Skin epidermis (tissue), 12 donors: ENCODE data around the gene DNAJC1.
A peak's percentile ranks its signal among the peaks of the same experiment; 100 is the strongest.

Source experiments
- H3K27ac ChIP-seq, 21 experiments: fragments of 200-600 bp; sonication (generic) in 11 of 21; one replicate each; pipeline ENCODE4 v1.5.0; 2020; ENCODE audit warnings: mild to moderate bottlenecking in 3 of 21, inconsistent platforms in 2 of 21, moderate library complexity in 2 of 21
- H3K4me3 ChIP-seq, 7 experiments: fragments of 200-600 bp; sonication (generic) in 2 of 7; one replicate each; pipeline ENCODE4 v1.5.0; 2020; ENCODE audit warnings: inconsistent platforms in 2 of 7, mild to moderate bottlenecking in 2 of 7, moderate library complexity in 1 of 7

Gene DNAJC1

GRCh38 chr10:21969326-21970287, 33.9 kb downstream of the DNAJC1 start:
- H3K4me3 ChIP-seq, result no peak overlapping the region
- no peak overlapping the region for H3K27ac ChIP-seq

DNA sequence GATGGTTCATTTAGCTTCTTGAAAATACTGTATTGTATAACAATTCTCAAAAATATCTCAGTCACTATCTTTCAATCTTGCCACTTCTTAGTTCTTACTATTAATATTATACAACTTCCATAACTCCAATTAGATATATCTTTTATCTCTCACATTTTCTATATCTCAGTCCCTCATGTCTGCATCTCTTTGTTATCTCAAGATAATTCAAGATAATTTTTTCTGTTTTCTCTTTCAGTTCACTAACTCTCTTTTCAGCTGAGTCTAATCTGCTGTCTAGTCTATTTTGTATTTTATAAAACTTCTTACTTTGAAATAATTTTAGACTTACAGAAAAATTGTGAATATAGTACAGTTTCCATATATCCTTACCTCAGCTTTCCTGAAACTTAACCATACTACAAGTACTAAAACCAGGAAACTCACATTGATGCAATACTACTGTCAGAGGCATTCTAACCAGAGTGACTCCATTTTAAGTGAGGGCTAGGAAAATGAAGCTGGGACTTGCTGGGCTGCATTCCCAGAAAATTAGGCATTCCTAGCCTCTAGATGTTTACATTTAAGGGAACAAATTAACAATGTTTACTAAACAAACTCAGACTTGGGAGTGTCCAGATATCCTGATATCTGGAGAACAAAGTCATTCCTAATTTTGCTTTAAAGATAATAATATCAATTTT, 38.4 kb downstream of the DNAJC1 start:
- H3K27ac ChIP-seq, result no peak overlapping the region
- no peak overlapping the region for H3K4me3 ChIP-seq

- Histone ChIP-seq H3K27ac (no peak overlapping the region), H3K4me3 (no peak overlapping the region)
Measured at GRCh38 chr10:21962358-21962757, 41.2 kb downstream of the DNAJC1 start.

DNA sequence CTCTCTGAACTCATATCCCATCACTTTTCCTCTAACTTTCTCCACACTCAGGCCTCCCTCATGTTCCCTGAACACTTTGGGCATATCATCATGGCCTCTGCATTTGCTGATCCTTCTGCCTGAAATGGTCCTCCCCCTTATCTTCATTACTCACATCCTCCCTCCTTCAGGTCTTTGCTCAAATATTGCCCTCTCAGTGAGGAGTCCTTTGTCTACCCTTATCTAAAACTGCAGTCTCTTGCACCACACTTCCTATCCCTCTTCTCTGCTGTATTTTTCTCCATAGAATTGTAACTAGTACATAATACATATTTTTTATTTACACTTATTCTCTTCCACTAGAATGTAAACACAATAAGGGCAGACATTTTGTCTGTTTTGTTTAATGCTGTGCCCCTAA, 41.7 kb downstream of the DNAJC1 start:
- Histone ChIP-seq H3K4me3 (no peak overlapping the region), H3K27ac (no peak overlapping the region)

GRCh38 chr10:21959998-21960397, 43.5 kb downstream of the DNAJC1 start:
- Histone ChIP-seq H3K27ac (no peak overlapping the region), H3K4me3 (no peak overlapping the region)

GRCh38 chr10:21954690-21955089, 48.8 kb downstream of the DNAJC1 start:
- Histone ChIP-seq H3K4me3 (no peak overlapping the region), H3K27ac (no peak overlapping the region)

DNA sequence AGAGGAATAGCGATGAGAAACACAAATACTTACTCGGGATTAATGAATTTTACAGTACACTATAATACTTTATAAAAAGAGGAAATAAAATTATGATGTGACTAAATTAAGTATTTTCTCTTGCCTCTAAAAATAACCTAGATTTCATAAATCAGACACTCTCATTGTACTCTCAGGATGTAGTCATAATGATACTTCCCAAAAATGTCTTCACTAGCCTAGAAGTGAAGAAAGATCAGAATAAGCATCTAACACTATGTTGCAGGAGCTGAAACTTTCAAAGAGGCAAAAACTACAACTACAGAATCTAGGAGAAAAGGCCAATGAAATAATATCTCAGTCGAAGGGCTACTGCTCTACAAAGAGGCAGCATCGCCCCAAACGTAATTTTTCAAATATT, 49.4 kb downstream of the DNAJC1 start:
- H3K4me3 ChIP-seq, result no peak overlapping the region
- H3K27ac ChIP-seq, result no peak overlapping the region

DNA sequence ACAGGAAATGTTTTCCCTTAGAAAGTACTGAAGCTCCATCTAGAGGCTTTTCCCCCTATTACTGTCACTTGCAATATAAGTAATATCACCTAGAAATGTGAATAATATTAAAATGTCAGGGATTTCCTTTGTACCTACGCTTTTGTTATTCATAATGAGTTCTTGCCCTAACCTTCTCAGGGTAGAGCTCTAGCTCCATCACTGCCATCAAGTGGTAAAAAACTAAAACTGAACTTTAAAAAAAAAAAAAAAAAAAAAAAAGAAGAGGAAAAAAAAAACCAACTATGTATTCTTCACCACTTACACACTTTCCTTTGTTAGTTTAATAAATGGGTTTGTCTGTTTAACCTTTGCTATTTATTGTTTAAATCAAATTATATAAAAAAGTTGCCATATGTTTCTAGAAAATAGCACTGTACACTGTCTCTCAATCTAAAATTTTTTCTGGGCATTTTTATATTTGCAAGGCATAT, 49.9 kb downstream of the DNAJC1 start:
- no peak overlapping the region for H3K4me3 ChIP-seq

DNA sequence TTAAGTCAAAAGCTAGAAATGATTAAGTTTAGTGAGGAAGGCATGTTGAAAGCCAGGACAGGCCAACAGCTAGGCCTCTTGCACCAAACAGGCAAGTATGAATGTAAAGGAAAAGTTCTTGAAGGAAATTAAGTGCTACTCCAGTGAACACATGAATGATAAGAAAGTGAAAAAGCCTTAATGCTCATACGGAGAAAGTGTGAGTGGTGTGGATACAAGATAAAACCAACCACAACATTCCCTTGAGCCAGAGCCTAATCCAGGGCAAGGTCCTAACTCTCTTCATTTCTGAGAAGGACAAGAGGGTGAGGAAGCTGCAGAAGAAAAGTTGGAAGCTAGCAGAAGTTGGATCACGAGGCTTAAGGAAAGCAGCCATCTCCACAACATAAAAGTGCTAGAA, 53.0 kb downstream of the DNAJC1 start:
- Histone ChIP-seq H3K4me3 (no peak overlapping the region), H3K27ac (no peak overlapping the region)

More for the DNA sequence above, 49.9 kb downstream of the DNAJC1 start:
- H3K27ac ChIP-seq, result no peak overlapping the region

GRCh38 chr10:21946946-21947345, 56.6 kb downstream of the DNAJC1 start:
- no peak overlapping the region for H3K4me3 ChIP-seq
- H3K27ac ChIP-seq, result no peak overlapping the region

DNA sequence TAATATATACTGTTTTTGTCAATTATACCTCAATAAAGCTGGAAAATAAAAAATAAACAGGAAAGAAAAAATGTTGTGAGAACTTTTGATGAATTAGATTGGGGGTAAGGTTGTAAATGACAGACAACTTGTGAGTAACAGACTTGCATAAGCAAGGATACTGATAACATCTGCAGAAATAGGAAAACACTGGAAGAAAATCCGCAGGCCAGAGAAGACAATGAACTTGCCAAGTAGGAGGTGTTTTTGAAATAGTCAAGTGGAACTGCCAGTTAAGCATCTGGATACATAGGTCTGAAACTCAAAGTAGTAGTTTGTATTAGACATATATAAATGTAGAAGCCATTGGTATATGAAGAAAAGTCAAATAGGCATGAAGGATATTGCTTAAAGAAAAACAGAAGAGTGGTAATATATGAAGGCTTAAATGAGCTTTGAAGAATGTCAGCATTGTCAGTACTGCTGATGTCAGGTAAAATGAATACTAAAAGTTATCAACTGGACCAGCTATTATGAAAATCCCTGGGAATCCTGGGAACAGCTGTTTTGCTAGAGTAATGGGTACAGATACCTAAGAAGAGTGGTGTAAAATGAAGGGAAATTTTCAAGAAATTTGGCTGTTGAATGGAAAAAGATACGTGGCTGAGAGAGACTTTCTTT, 58.7 kb downstream of the DNAJC1 start:
- no peak overlapping the region for H3K4me3 ChIP-seq
- no peak overlapping the region for H3K27ac ChIP-seq

DNA sequence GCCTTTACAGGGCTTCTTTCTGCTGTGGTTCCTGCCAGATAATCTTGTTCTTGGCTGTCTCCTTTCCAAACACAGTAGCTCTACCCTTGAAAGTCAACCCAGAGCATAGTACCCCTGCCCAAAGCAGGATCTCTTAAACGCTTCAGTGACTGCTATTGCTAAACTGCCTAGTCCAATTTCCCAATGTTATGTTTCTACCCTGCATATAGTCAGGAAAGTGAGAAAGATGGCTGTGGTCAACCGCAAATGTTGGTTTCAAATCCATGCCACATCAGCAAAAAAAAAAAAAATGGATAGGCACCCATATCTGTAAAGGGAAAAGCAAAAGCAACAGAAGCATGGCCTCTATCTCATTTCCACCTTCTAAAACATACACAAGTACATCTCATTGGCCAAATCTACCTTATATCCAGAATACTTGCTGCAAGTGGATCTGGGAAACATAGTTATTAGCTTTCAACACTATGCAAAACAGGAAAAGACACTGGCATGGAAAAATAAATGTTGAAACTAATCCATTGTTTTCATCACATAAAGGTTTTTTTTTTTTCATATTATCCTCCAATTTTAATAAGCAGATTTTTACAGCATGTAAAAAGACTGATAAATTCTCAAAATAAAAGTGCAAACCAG, 59.8 kb downstream of the DNAJC1 start:
- no peak overlapping the region for H3K4me3 ChIP-seq
- no peak overlapping the region for H3K27ac ChIP-seq

DNA sequence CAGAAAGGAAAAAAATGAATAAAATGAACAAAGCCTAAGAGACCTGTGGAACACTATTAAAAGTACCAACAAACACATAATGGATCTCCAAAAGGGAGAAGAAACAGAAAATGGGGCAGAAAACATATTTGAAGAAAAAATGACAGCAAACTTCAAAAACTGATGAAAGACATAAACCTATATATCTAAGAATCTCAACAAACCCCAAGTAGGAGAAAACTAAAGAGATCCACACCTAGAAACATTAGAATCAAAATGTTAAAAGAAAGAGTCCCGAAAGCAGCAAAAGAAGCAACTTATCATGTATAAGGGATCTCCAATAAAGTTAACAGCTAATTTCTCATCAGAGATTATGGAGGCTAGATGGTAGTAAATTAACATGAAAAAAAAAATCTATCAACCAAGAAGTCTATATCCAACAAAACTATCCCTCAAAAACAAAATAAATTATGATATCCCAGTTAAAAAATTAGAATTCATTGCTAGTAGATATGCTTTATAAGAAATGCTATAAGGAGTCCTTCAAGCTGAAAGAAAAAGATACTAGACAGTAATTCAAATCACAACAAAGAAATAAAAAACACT, 68.0 kb downstream of the DNAJC1 start:
- Histone ChIP-seq H3K4me3 (no peak overlapping the region), H3K27ac (no peak overlapping the region)

DNA sequence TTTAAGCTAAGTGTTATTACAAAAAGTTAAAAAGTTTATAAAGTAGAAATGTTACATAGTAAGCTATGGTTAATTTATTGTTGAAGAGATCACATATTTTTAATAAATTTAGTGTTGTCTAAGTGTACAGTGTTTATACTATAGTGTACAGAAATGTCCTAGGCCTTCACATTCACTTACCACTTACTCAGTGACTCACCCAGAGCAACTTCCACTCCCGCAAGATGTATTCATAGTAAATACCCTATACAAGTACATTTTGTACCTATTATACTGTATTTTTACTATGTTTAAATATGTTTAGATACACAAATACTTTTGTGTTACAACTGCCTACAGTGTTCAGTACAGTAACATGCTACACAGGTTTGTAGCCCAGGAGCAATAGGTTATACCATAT, 69.2 kb downstream of the DNAJC1 start:
- Histone ChIP-seq H3K4me3 (no peak overlapping the region), H3K27ac (no peak overlapping the region)

DNA sequence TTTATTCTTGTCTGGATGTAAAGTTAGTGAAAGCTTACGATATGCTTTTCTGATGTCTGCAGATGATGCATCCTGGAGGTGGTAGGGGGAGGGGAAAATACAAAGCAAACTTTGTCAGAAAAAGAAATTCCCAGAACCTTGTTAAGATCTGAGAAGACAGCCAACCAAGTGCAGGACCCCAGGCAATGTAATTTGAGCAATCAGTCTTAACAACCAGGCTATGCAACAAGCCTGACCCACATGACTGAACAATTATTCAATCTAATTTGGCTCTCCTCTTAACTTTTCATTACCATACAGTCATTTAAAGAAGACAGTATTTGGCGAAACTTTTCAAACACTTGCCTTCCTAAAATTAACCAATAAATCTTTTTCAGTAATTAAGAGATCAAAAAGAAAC, 74.5 kb downstream of the DNAJC1 start:
- H3K4me3 ChIP-seq, result no peak overlapping the region
- H3K27ac ChIP-seq, result no peak overlapping the region

DNA sequence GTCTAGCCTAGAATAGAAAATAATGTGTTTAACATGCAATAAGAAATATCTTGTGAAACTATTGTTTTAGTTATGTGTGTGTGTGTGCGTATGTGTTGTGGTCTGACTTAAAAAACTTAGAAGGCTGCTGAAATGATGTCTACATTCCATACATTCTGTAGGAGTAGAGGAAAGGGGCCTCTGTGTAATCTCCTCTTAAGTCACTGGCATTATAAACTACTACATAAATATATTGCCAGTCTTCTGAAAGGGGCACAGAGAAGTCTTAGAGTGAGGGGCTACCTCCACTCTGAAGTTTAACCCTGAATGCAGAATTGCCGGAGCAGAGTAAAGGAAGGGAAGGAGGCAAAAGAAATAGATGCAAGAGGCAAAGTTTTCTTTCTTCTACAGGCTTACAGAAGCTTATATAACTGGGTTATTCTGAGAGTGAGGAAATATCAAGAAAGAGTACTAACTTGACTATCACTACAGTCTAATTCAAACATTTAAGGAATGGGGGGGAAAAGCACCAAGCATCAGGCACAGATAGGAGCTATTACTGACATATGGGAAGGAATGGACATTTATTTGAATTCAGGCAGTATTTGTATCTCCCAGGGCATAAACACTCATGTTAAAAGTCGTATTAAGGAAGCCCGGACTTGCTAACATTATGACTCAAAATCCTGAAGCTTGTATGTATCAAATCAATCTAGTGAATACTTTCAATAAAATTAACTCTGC, 75.7 kb downstream of the DNAJC1 start:
- peak overlapping the region in 2 of 21 experiments; percentile 1 to 12 for H3K27ac ChIP-seq
- H3K4me3 ChIP-seq, result no peak overlapping the region

GRCh38 chr10:21926949-21927348, 76.6 kb downstream of the DNAJC1 start:
- no peak overlapping the region for H3K4me3 ChIP-seq
- H3K27ac ChIP-seq, result peak overlapping the region in 1 of 21 experiments; percentile 1

GRCh38 chr10:21926358-21926925, 77.1 kb downstream of the DNAJC1 start:
- H3K27ac ChIP-seq, result no peak overlapping the region
- no peak overlapping the region for H3K4me3 ChIP-seq

GRCh38 chr10:21925851-21926250, 77.7 kb downstream of the DNAJC1 start:
- no peak overlapping the region for H3K27ac ChIP-seq
- no peak overlapping the region for H3K4me3 ChIP-seq
